NCI-H510A treated with DMSO at 0.1 percent for 48 hours (cell line): Measurements from ENCODE around the gene TMPRSS4.

Experiments used
- DNase-seq: peaks from one replicate; lab custom pipeline; 2025; lab: John Stamatoyannopoulos, UW

Gene TMPRSS4

DNA sequence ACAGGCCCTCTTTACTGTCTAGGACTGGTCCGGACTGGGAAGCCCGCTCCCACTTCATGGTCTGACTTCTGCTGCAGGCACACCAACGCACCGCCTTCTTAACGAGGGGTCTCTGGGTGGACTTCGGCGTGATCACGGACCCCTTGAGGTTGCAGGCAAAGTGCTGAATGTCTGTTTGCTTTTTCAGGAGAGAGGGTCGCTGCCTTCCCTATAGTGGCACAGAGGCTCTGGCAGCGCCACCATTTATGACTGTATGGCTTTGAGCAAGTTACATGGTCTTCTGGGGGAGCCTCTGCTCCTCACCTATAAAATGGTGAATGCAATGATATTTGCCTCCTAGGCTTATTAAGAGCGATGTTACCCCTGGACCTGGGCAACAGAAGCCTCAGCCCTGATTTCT is 77.1 kb downstream of the TMPRSS4 start:
- DNase-seq, result no peak

DNA sequence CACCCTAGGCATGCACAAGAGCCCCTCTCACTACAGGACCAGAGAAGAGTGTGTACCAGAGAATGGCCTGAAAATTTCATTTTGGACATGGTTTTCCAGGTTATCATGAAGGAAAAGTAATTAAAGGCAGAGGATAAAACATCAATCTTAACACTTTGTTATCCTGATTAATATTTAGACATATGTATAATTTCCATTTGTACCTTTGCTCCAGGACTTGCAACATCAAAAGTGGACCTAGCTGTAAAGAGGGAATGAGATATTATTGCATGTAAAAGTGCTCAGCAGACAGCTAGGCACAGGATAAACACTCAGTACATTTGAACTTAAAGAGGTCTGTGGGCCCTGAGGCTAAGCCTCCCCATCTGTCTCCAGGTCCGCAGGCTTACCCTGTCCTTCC is 77.8 kb downstream of the TMPRSS4 start:
- no peak for DNase-seq

DNA sequence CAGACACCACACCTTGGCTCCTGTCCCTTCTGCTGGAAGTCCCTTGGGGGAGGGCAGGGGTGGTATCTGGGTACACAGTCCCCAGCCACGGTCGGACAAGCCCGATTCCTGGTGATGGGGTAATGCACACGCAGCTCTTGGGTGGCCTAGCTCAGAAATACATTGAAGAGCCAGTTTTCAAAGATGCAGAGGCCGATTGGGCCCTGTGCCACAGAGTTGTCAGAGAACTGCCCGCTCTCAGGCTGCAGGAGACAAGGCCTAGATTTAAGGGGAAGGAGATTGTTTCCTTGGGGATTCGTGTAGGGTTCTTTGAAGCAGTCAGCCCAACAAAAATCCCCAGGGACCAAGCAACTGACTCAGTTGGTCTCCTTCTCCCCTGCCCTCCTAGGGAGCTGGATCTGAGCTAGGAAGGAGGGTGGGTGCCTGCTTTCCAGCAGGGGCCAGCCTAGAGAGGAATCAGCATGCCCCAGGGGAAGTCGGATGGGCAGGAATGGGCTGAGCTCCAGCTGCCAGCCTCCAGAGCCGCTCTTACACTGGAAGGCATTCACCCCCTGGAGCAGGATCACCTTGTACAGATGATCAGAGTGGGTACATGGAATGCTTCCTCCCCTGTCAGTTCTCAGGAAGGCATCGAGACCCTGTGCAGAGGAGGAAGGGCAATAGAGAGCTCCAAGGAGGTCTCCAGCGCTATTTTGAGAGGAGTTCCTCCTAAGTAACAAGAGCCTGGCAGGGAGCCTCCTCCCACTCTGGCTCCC is 79.1 kb downstream of the TMPRSS4 start:
- no peak for DNase-seq

DNA sequence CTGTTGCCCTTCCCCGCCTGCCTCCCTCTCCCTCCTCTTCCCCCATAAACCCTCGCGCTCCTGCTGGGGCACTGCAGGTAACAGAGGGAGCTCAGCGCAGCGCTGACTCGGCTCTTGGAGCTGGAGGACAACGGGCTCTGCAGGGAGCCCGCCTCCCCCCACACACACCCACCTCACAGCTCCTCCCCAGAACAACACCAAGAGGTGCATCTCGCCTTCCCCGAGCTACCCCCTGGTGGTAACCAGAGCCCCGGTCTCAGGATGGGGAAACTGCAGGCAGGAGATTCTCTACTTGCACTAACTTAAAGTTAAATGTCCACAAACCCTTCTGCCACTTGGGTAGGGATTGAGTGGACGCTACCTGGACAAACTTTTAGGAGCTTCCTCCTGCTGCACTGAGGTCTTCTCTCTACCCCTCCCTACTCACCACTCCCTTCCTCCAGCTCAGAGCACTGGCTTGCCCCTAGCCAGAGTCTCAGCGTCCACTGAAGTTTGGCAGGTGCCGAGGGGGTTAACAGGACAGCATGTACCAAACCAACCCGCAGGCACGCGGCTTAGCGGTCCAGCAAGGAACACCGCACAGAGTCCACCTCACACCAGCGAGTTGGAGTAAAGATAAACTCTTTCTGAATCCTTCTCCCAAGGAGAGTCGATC is 79.8 kb downstream of the TMPRSS4 start:
- DNase-seq, result peak; percentile 51

DNA sequence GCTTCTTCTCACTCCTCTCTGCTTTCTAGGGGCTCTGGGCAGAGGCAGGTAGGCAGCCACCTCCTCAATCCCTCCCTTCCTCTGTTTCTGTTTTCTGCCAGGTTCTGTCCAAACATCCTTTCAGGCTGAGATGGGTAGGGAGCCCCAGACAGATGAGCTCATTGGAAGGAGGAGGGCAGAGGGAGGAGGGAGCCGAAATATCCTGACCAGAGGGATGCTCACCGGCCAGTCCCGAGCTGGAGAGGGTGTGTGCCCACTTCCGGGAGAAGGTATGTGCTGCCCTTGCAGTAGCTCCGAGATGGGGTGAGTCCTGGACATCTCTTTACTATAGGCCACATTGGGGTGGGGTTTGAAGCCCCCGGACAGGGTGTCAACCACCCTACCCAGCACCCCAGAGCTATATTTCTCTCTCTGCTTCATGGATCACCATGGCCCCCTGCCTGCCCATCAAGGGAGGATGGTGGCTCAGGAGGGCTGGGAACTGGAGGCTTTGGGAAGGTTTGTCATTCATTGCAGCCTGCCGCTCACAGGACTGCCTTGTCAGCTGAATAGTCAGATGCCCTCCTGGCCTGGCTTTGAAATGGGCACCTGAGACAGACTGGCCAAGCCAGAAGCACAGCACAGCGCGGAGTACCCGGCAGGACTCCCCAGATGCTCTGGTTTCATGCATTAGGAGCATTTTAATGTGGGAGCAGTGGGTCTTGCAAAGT is 80.5 kb downstream of the TMPRSS4 start:
- DNase-seq, result no peak

DNA sequence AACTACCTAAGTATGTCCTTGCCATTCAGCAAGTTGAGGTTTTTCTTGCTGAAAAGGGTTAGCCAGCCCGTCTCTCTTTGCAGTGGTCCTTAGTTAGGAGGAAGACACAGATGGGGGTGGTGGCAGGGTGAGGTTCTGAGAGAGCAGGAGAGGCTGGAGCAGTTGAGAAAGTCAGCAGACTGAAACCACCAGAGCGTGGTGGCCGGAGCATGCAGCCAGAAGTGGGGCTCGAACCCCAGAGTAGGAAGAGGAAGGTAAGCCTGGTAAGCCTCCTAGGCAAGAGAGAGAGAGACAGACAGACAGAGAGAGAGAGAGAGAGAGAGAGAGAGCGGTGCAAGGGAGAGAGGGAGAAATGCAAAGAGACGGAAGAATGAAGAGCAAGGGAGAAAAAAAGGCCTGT is 84.9 kb downstream of the TMPRSS4 start:
- DNase-seq, result no peak

DNA sequence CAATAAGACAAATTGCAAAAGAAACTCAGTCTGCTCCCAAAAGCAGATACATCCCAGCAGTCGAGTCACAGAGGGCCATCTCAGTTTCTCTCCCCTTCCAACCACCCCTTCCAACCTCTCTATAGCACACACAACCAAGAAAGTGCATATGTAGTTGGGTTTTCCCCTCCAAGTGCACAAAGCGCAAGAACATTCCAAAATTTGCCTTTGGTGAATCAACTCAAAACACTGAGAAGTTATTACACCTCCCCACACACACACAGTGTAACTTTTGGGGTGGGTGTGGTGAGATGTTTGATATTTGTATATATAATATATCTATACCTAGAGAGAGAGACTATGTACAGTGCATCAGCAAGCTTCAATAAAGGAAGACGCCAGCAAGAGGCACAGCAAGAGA is 86.0 kb downstream of the TMPRSS4 start:
- no peak for DNase-seq

DNA sequence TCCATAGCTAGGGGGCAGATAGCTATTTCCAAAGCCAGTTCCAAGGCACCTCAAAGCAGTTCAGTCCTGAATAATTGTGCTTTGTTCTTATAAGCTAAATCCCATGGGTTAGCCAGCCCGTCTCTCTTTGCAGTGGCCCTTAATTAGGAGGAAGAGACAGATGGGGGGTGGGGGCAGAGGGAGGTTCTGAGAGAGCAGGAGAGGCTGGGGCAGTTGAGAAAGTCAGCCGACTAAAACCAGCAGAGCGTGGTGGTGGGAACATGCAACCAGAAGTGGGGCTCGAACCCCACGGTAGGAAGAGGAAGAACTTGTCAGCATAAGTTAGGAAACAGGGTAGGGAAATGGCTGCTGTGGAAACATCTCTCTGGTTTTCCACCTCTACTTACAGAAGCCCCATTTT is 86.6 kb downstream of the TMPRSS4 start:
- DNase-seq, result no peak

DNA sequence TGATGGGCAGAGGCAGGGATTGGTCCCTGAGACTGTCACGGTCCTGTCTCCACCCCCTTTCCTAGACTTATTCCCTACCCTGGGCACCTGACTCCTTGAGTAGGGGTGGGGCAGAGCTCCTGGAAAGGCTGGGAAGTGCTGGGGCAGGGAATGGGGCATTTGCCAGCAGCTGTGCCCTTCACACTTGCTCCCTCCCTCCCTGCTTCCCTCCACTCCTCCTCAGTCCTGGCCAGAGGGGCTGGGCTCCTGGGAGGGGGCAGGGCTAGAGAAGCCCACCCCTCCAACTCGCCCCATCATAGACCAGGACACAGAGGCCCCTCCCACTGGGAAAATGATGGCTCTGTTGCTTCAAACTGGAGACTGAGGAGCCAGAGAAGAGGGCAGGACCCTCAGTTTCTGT is 88.0 kb downstream of the TMPRSS4 start:
- DNase-seq, result no peak

DNA sequence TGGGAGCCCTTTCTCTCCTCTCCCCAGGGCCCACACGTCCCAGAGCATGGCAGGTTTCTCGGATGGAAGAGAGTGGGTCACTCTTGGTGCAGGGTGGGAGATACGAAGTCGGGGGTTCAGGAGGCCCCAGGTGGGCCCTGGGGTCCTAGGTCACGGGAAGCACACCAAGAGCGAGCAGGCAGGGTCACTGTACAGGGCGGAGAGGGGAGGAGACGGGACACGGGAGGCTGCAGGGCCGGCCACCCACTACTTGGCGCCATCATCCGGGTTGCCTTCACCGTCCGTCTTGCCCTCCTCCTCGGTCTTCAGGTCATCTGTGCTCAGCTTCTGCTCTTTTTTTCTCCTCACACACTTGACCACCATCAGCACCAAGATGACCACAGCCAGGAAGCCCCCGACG is 89.8 kb downstream of the TMPRSS4 start:
- no peak for DNase-seq

DNA sequence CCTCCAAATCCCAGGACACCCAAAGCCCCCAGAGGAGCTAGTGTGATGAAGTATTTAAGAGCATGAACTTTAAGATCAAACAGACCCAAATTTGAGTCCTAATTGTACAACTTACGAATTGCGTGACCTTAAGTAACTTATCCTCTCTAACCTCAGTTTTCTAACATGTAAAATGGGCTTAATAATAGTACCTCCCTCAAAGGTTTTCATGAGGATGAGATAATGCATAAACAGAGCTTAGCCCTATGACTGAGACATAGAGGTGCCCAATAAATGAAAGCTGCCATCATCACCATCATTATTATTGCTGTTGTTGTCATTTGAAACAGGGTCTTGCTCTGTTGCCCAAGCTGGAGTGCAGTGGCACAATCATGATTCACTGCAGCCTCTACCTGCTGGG is 90.4 kb downstream of the TMPRSS4 start:
- no peak for DNase-seq

DNA sequence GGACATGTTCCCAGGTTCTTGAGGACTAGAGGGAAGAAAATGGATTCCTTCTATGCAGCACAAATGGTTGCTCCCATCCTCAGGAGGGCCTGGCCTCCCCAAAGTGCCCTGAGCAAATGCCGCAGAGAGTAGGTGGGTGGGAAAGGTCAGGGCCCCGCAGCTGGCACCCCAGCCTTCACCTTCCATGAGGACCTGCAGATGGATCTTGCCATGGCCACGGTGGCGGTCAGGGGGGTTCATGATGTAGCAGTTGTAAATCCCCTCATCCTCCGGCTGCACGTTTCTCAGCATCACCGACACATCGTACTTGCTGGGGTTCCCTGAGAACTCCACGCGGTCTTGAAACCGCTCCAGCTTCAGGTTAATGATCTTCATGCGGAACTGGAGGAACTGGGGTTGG is 91.0 kb downstream of the TMPRSS4 start:
- no peak for DNase-seq

DNA sequence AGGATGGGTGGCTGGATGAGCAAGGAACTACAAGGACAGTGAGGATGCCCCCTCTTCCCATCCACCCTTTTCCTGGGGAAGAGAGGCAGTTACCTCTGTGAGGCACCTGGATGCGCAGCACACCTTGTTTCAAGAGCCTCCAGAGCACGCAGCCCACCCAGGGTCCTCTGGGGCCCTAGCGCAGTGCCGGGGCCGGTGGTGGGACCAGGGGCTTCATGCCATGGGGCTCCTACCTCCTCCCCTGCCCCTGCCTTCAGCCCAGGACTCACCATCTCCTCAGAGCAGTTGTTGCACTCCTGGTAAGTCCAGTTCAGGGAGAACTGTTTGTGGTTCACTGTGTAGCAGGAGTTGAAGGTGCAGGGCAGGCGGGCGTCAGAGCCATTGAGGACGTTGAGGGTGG is 91.4 kb downstream of the TMPRSS4 start:
- DNase-seq, result no peak

DNA sequence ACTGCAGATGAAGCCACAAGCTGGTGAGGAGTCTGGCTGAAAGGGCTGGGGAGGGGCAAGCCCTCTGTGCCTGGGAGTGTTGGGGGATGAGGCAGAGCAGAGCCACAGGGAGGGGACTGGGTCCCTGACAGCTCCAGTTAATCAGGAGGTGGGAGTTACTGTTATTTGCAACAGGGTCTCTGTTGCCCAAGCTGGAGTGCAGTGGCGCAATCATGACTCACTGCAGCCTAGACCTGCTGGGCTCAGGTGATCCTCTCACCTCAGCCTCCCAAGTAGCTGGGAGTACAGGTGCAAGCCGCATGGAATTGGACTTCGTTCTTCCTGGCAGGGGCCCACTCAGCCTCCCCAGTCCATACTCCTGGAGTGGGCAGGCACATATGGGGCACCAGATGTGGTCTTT is 91.9 kb downstream of the TMPRSS4 start:
- no peak for DNase-seq

DNA sequence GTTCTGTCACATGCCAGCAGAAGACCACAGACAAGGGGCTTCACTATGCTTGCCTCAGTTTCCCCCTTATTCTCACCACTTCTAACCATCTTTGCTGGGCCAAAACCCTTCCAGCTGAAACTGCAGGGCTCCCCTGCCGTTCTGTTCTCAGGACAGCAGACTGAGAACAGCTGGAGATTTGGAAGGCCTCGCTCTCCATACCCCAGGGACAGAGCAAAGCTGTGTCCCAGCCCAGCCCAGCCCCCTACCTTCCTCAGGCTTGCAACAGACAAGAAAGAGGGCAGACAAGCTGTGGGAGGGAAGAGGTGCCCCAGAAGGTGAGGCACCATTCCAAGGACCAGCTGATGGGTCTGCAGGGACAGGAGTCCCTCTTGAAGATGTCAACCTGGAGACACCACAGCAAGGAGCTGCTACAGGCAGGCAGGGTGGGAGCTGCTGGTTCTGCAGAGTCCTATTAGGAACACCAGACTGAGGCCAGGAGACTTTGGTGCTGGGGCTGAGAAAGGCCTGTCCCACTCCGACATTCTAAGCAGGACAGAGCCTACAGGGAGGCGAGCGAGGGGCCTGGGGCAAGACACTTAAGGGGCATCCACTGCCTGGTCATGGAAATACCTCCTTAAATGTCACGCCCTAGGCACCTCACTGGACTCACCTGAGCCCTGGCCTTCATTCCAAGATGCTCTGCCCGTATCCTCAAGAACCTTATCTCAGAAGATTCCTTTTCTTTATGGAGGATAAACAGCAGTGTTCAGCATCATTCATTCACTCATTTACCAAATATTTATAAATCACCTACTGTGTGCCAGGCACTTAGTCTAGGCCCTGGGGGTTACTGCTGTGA is 92.6 kb downstream of the TMPRSS4 start:
- no peak for DNase-seq

DNA sequence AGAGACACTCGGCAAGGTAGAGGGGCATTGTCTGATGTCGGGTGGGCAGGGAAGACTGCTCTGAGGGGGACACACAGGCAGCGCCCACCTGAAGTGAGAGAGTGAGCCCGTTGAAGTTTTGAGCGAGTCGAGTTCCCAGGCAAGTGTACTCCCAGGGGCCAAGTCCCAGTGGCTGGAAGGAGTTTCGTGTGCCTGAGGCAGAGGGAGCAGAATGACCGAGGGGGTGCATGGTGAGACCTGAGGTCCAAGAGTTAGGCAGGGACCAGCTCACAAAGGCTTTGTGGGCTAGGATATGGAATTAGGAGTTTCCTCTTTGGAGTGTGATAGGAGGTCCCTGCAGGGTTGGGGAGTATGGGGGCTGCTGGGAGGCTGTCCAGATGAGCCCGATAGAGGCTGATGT is 93.4 kb downstream of the TMPRSS4 start:
- no peak for DNase-seq

DNA sequence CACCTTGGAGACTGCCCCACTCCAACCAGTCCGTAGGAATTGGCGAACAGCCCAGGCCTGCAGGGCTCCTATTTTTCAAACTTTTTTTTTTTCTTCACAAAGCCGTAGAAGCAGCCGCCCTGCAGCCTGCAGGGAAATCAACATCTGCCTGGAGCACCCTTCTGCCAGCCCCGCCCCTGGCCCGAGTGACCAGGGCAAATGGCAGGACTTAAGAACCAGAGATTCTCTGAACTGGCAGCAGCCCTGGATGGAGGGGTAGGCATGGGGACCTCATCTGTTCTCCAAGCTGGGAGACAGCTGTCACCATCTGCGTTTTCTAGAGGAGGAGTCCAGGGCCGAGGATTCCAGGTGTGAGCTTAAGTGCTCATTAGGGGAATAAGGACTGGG is 94.0 kb downstream of the TMPRSS4 start:
- peak; percentile 43 for DNase-seq
